GM23338 (cell line): ENCODE results near the gene NAPA. TPM values are rescaled to one million over a fixed set of nuclear protein-coding genes. Genes with fewer than 3 reads are reported as not detected.

Experiments
- ATAC-seq: fragments of 200-7000 bp; cut with Tn5 transposase; 3 replicates; pipeline ENCODE4 v1.9.1; 2020
- DNase-seq: peaks from one replicate; pipeline ENCODE4 v3.0.0-alpha.2; 2015; ENCODE audit warnings: low spot score
- H2AFZ ChIP-seq: fragments of 200-600 bp; sonication (generic); 2 replicates; pipeline ENCODE4 v1.8.0; 2016; ENCODE audit warnings: antibody characterized with exemption, mild to moderate bottlenecking, moderate library complexity
- H3F3A ChIP-seq: fragments of 200-600 bp; sonication (generic); replicated peaks from 2 replicates; pipeline ENCODE4 v1.8.0; 2017; ENCODE audit warnings: antibody characterized with exemption, mixed run types, low read depth
- H3K27ac ChIP-seq: fragments of 200-600 bp; sonication (generic); 2 replicates; pipeline ENCODE4 v1.6.1; 2016; ENCODE audit warnings: low read depth
- H3K27me3 ChIP-seq: fragments of 200-600 bp; sonication (generic); 2 replicates; pipeline ENCODE4 v1.8.0; 2016; ENCODE audit warnings: mild to moderate bottlenecking, mixed run types, moderate library complexity; ENCODE audit not compliant: insufficient read depth
- H3K36me3 ChIP-seq: fragments of 200-600 bp; sonication (generic); 2 replicates; pipeline ENCODE4 v1.8.0; 2016; ENCODE audit warnings: mild to moderate bottlenecking; ENCODE audit not compliant: insufficient read depth
- H3K4me1 ChIP-seq: fragments of 200-600 bp; sonication (generic); 2 replicates; pipeline ENCODE4 v1.8.0; 2016; ENCODE audit warnings: mild to moderate bottlenecking, moderate library complexity; ENCODE audit not compliant: insufficient read depth
- H3K4me2 ChIP-seq: fragments of 200-600 bp; sonication (generic); 2 replicates; pipeline ENCODE4 v1.7.1; 2017; ENCODE audit warnings: mixed run types
- H3K4me3 ChIP-seq: fragments of 200-600 bp; sonication (generic); 2 replicates; pipeline ENCODE4 v1.6.1; 2016; ENCODE audit warnings: mixed run types
- H3K79me2 ChIP-seq: fragments of 200-600 bp; sonication (generic); replicated peaks from 2 replicates; pipeline ENCODE4 v1.8.0; 2017; ENCODE audit warnings: mild to moderate bottlenecking; ENCODE audit not compliant: insufficient read depth
- H3K9me2 ChIP-seq: fragments of 200-600 bp; sonication (generic); 2 replicates; pipeline ENCODE4 v1.8.0; 2017; ENCODE audit not compliant: insufficient read depth
- H4K20me1 ChIP-seq: fragments of 200-600 bp; sonication (generic); replicated peaks from 2 replicates; pipeline ENCODE4 v1.8.0; 2017; ENCODE audit warnings: mild to moderate bottlenecking; ENCODE audit not compliant: insufficient read depth
- H3K27ac Mint-ChIP-seq: 2 replicates; pipeline ENCODE4 v1.8.0; 2020; ENCODE audit warnings: inconsistent platforms, mild to moderate bottlenecking, moderate library complexity, mixed read lengths
- H3K27me3 Mint-ChIP-seq: 3 replicates; pipeline ENCODE4 v1.8.0; 2022; ENCODE audit warnings: low read depth, mild to moderate bottlenecking, moderate library complexity, mixed read lengths, inconsistent platforms; ENCODE audit not compliant: insufficient read depth, poor library complexity
- H3K36me3 Mint-ChIP-seq: 3 replicates; pipeline ENCODE4 v1.8.0; 2021; ENCODE audit warnings: low read depth, mild to moderate bottlenecking, inconsistent platforms, moderate library complexity, mixed read lengths
- H3K4me1 Mint-ChIP-seq: 3 replicates; pipeline ENCODE4 v1.8.0; 2020; ENCODE audit warnings: mild to moderate bottlenecking, inconsistent platforms, mixed read lengths
- H3K4me3 Mint-ChIP-seq: 3 replicates; pipeline ENCODE4 v1.8.0; 2021; ENCODE audit warnings: moderate library complexity, mild to moderate bottlenecking, inconsistent platforms, mixed read lengths
- H3K9me3 Mint-ChIP-seq: 3 replicates; pipeline ENCODE4 v1.8.0; 2020; ENCODE audit warnings: moderate library complexity, mild to moderate bottlenecking, inconsistent platforms, mixed read lengths
- CTCF ChIP-seq, 2 experiments: fragments of 200-600 bp in 1 of 2; sonication (generic) in 1 of 2; conservative IDR thresholded peaks; 2 replicates each; pipeline versions ENCODE4 v1.5.1 to v1.6.1; 2016 to 2017; ENCODE audit warnings: antibody characterized with exemption in 2 of 2, low read depth in 2 of 2, mild to moderate bottlenecking in 2 of 2, moderate library complexity in 1 of 2
- ETS1 ChIP-seq: IDR thresholded peaks from 2 replicates; pipeline ENCODE4 v1.6.1; 2016; ENCODE audit warnings: antibody characterized with exemption
- EZH2 ChIP-seq: fragments of 200-600 bp; sonication (generic); IDR thresholded peaks from one replicate; pipeline ENCODE4 v1.8.0; 2017; ENCODE audit warnings: antibody characterized with exemption, mild to moderate bottlenecking, low read depth; ENCODE audit not compliant: unreplicated experiment
- EZH2phosphoT487 ChIP-seq: fragments of 200-600 bp; sonication (generic); IDR thresholded peaks from one replicate; pipeline ENCODE4 v1.8.1; 2018; ENCODE audit warnings: antibody characterized with exemption; ENCODE audit not compliant: unreplicated experiment
- JUNB ChIP-seq: IDR thresholded peaks from one replicate; pipeline ENCODE4 v1.6.1; 2016; ENCODE audit warnings: antibody characterized with exemption; ENCODE audit not compliant: unreplicated experiment
- NANOG ChIP-seq: IDR thresholded peaks from 2 replicates; pipeline ENCODE4 v1.6.1; 2016; ENCODE audit warnings: antibody characterized with exemption, borderline replicate concordance
- POLR2AphosphoS5 ChIP-seq: IDR thresholded peaks from 2 replicates; pipeline ENCODE4 v1.6.1; 2016; ENCODE audit warnings: antibody characterized with exemption, low read depth
- STAT1 ChIP-seq: IDR thresholded peaks from one replicate; pipeline ENCODE4 v1.6.1; 2016; ENCODE audit warnings: antibody characterized with exemption; ENCODE audit not compliant: unreplicated experiment
- ZNF331 ChIP-seq: fragments of 250-450 bp; sonication (Bioruptor Pico); IDR thresholded peaks from 2 replicates; pipeline ENCODE4 v1.5.0; 2020; ENCODE audit warnings: low read depth, mild to moderate bottlenecking, moderate library complexity
- ZNF462 ChIP-seq: fragments of 250-450 bp; sonication (Bioruptor Pico); IDR thresholded peaks from 2 replicates; pipeline ENCODE4 v1.5.0; 2020; ENCODE audit warnings: mild to moderate bottlenecking, moderate library complexity
- polyA plus RNA-seq: library from polyadenylated mRNA; unstranded; fragments of >200 nt; fragmentation: Nextera tagmentation; extraction: Ambion mirVana; gene quantifications from 2 replicates; pipeline ENCODE4 v1.2.1, GENCODE V29; 2016
- total RNA-seq: library from RNA; depleted of rRNA; stranded (reverse); fragments of >200 nt; shearing (Covaris generic); gene quantifications from 2 replicates; pipeline ENCODE4 v1.2.3, GENCODE V29; 2014

The NAPA gene
- total and polyA plus RNA-seq, 2 experiments from 2014 or later, result 52.0 to 72.1 TPM

- TF ChIP-seq CTCF (conservative IDR thresholded peaks at IDR 0.05; ENCODE audit: low read depth in 2 of 2), result no peak
These were observed 31.7 kb downstream of the NAPA start (continued) for GRCh38 chr19:47483200-47483599.

- Histone ChIP-seq H2AFZ (no peak overlapping the region), H3K9me2 (peaks cover 4% of the 10 kb centered on the region; the same call in 1 of the 2 replicates), H4K20me1 (no peaks in the 10 kb centered on the region), H3F3A (peaks cover 18% of the 10 kb centered on the region; the same call in 1 of the 2 replicates), H3K4me1 (peaks cover 7% of the 10 kb centered on the region; the same call in 1 of the 2 replicates), H3K27me3 (peaks cover 8% of the 10 kb centered on the region), H3K36me3 (no peaks in the 10 kb centered on the region), H3K4me3 (no peak overlapping the region), H3K4me2 (no peak overlapping the region), H3K27ac (no peak overlapping the region), H3K79me2 (no peaks in the 10 kb centered on the region)
- H3K27me3 Mint-ChIP-seq, result peaks cover 17% of the 10 kb centered on the region
- H3K36me3 Mint-ChIP-seq, result no peaks in the 10 kb centered on the region
- H3K27ac Mint-ChIP-seq, result no peak overlapping the region
- H3K4me1 Mint-ChIP-seq, result peaks cover 16% of the 10 kb centered on the region
- DNase-seq, result no peak
- no peak overlapping the region for H3K4me3 Mint-ChIP-seq
- ATAC-seq, result no peak
- no peaks in the 10 kb centered on the region for H3K9me3 Mint-ChIP-seq
- TF ChIP-seq ZNF331 (CRISPR knock-in tag) (no peak), CTCF (conservative IDR thresholded peaks at IDR 0.05; ENCODE audit: low read depth in 2 of 2) (no peak), EZH2 (no peak), JUNB (no peak), EZH2phosphoT487 (no peak), STAT1 (no peak), POLR2AphosphoS5 (no peak), ZNF462 (CRISPR knock-in tag) (no peak), NANOG (no peak), ETS1 (no peak)
These were observed 33.3 kb downstream of the NAPA start for GRCh38 chr19:47481460-47482052.
